Activated naive CD8-positive, alpha-beta T cell treated with anti-CD3 and anti-CD28 coated beads, Interleukin-2, amount 10 ng/mL, durations not matched to agents 7 days and 5 days (primary cell): ENCODE measurements around the gene RNF6. TPM values are rescaled to one million over a fixed set of nuclear protein-coding genes. Genes with fewer than 3 reads are reported as not detected.

Experiments used
- ATAC-seq: fragments of 150-1000 bp; cut with Tn5 transposase; one replicate; pipeline ENCODE4 v1.10.0; 2021; ENCODE audit warnings: low read depth, moderate library complexity
- POLR2A ChIA-PET: fragments of 350-600 bp; sonication (Branson Sonifier 250); formaldehyde crosslinking; loops from one replicate; lab custom pipeline; 2021; ENCODE audit warnings: antibody characterized with exemption; lab: Charles Lee
- DNase-seq: peaks from one replicate; pipeline ENCODE4 v3.0.0; 2021
- H3K27ac Mint-ChIP-seq: one replicate; pipeline ENCODE4 v1.8.0; 2022; ENCODE audit warnings: mild to moderate bottlenecking, mixed read lengths
- H3K27me3 Mint-ChIP-seq: one replicate; pipeline ENCODE4 v1.8.0; 2022; ENCODE audit warnings: mild to moderate bottlenecking, moderate library complexity, mixed read lengths
- H3K36me3 Mint-ChIP-seq: one replicate; pipeline ENCODE4 v1.8.0; 2021; ENCODE audit warnings: mild to moderate bottlenecking, mixed read lengths
- H3K4me1 Mint-ChIP-seq: one replicate; pipeline ENCODE4 v1.8.0; 2021; ENCODE audit warnings: mixed read lengths
- H3K4me3 Mint-ChIP-seq: one replicate; pipeline ENCODE4 v1.8.0; 2022; ENCODE audit warnings: mild to moderate bottlenecking, moderate library complexity, mixed read lengths
- H3K9me3 Mint-ChIP-seq: one replicate; pipeline ENCODE4 v1.8.0; 2021; ENCODE audit warnings: mixed read lengths
- total RNA-seq, 2 experiments: library from RNA; stranded (reverse); gene quantifications; one replicate each; pipeline ENCODE4 v1.2.3, GENCODE V29; 2021

Gene RNF6
- total RNA-seq, 2 experiments from 2014 or later = 40.4 to 43.3 TPM

DNA sequence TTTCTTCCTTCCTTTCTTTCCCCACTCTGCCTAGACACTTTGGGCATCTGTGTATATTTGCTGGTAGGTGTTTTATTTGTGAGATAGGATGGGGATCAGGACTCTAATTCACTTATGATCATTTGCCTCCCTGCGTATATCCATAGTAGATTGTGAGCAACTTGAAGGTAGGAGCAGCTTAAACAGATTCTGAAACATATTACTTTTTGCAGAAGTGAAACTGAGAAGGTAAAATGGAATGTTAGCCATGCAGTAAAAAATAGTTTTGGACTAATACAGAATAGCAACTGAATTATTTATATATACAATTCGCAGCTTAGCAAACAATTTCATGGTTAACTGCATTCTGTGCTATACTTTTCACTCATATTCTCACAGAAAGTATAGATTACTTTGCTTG, 38.7 kb downstream of the RNF6 start:
- POLR2A ChIA-PET = no interaction called here
- Mint-ChIP-seq H3K27me3 (no peaks in the 10 kb centered on the region), H3K36me3 (no peaks in the 10 kb centered on the region), H3K4me1 (peaks cover 11% of the 10 kb centered on the region), H3K4me3 (no peak overlapping the region), H3K27ac (no peak overlapping the region), H3K9me3 (no peaks in the 10 kb centered on the region)
- no peak for ATAC-seq
- no peak for DNase-seq

DNA sequence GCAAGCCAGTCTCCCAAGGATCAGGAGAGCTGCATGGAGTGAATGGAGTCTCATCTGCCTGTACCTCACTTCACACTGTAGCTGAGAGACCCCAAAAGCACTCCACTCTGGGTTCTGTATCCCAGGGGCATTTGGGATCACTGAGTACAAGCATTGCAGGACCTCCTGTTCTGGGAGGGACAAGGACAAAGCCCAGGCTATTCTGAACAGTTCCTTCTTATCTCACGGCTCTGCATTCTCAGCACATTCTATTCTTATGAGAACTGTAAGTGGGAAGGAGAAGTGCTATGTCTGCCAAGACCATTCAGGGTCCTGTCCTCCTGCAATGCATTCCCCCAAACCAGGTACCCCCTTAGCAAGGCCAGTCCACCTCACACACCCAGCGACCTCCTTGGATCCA, 42.8 kb downstream of the RNF6 start:
- no peak for ATAC-seq
- no peaks in the 10 kb centered on the region for H3K27me3 Mint-ChIP-seq
- no peak for DNase-seq
- no peaks in the 10 kb centered on the region for H3K36me3 Mint-ChIP-seq
- H3K27ac Mint-ChIP-seq = no peak overlapping the region
- H3K4me3 Mint-ChIP-seq = no peak overlapping the region
- H3K4me1 Mint-ChIP-seq = peaks cover 2% of the 10 kb centered on the region
- H3K9me3 Mint-ChIP-seq = no peaks in the 10 kb centered on the region
- POLR2A ChIA-PET = no interaction called here

DNA sequence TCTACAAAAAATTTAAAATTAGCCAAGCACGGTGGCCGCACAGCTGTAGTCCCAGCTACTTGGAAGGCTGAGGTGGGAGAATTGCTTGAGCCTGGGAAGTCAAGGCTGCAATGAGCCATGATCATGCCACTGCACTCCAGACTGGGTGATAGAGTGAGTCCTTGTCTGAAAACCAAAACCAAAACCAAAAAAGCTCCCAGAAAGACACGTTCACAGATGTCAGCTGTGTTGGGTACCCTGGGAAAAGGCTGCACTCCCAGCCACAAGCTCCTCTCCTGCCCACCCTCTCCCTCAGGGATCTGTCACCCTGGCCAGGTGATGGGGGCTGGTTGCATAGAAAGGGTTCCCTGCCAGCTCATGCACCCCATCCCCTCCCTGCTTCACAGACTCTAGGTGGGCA, 53.3 kb downstream of the RNF6 start:
- H3K4me3 Mint-ChIP-seq = no peak overlapping the region

DNA sequence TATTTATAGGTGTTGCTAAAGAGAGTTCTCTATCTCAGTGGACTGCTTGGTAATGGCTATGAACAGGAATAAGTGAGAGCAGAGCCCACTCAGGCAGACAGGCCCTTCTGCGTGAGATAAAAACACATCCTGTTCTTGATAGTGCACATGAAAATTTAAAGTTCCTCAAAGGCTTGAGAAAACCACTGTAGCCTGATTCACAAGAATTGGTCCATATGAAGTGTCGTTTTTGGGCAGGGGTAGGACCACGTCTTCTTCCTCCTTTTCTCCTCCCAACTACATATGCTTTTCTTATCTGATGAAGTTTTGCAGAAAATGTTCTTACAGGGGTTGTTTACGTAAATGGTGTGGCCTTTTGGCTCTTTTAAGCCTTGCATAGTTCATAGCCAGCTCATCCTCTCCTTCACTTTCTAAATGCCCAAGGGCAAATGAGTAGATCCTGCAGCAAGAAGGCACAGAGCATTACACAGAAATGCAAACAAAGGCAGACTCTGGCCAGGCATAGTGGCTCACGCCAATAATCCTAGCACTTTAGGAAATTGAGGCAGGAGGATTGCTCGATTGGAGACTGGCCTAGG, 53.8 kb downstream of the RNF6 start:
- ATAC-seq = no peak
- no peaks in the 10 kb centered on the region for H3K36me3 Mint-ChIP-seq
- DNase-seq = no peak
- POLR2A ChIA-PET = no interaction called here
- H3K27me3 Mint-ChIP-seq = peaks cover 3% of the 10 kb centered on the region
- H3K4me1 Mint-ChIP-seq = peaks cover 3% of the 10 kb centered on the region
- H3K27ac Mint-ChIP-seq = no peak overlapping the region
- H3K4me3 Mint-ChIP-seq = no peak overlapping the region
- peaks cover 1% of the 10 kb centered on the region for H3K9me3 Mint-ChIP-seq

More for the DNA sequence above, 53.3 kb downstream of the RNF6 start:
- H3K9me3 Mint-ChIP-seq = peaks cover 1% of the 10 kb centered on the region
- H3K27me3 Mint-ChIP-seq = peaks cover 3% of the 10 kb centered on the region
- POLR2A ChIA-PET = interaction anchor here (0.6 kb wide), 1 partner anchor 327 kb away, joined by 4 read pairs; no protein-coding TSS in a partner anchor
- no peak for DNase-seq
- H3K36me3 Mint-ChIP-seq = no peaks in the 10 kb centered on the region
- peaks cover 3% of the 10 kb centered on the region for H3K4me1 Mint-ChIP-seq
- H3K27ac Mint-ChIP-seq = no peak overlapping the region
- no peak for ATAC-seq

DNA sequence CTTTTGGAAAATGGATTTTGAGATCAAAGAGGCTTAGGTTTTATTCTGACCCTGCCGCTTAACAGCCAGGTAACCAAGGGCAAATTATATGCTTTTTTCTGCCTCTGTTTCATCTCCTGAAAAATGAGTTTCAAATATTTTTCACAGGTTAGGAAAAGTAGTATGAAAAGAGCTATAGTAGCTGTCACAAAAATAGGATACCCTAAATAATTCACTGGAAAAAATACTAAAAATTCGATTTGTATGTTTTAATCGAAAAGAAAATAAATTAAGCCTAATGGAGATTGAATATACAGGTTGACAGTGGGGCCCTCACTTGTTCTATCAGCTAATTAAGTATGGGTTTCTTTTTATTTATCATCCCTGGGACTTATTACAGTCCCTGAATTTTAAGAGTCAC, 58.3 kb downstream of the RNF6 start:
- Mint-ChIP-seq H3K36me3 (no peaks in the 10 kb centered on the region), H3K27ac (no peak overlapping the region), H3K4me3 (no peak overlapping the region), H3K9me3 (peaks cover 1% of the 10 kb centered on the region), H3K27me3 (peaks cover 8% of the 10 kb centered on the region), H3K4me1 (peaks cover 3% of the 10 kb centered on the region)
- no peak for ATAC-seq
- POLR2A ChIA-PET = no interaction called here
- DNase-seq = no peak

Other genes starting within 250 kb of the RNF6 start
- 1 to 10 TPM in 1 of 2 experiments, under 1 TPM in 1; 0.94 to 1.1 TPM for gene SHISA2, start 170.3 kb downstream of the RNF6 start, total RNA-seq
- 10 to 100 TPM; 13.7 to 15.1 TPM for gene CDK8, start 31.8 kb upstream of the RNF6 start, total RNA-seq